Suprapubic skin (tissue), 4 donors: ENCODE measurements around the gene DPP10. TPM values are rescaled to one million over a fixed set of nuclear protein-coding genes. Genes with fewer than 3 reads are reported as not detected.

Experiments used
- DNase-seq, 2 donors: peaks; one replicate each; pipeline ENCODE4 v3.0.0-alpha.2; 2019; ENCODE audit warnings: low spot score in 2 of 2
- H3K27ac ChIP-seq: fragments of 200-600 bp; sonication (generic); one replicate; pipeline ENCODE4 v1.5.1; 2019
- H3K27me3 ChIP-seq: fragments of 200-600 bp; sonication (generic); one replicate; pipeline ENCODE4 v1.5.1; 2019
- H3K36me3 ChIP-seq: fragments of 200-600 bp; sonication (generic); one replicate; pipeline ENCODE4 v1.5.1; 2019
- H3K4me1 ChIP-seq: fragments of 200-600 bp; sonication (generic); one replicate; pipeline ENCODE4 v1.5.1; 2019
- H3K4me3 ChIP-seq: fragments of 200-600 bp; sonication (generic); one replicate; pipeline ENCODE4 v1.5.1; 2019; ENCODE audit warnings: mild to moderate bottlenecking
- H3K9me3 ChIP-seq: fragments of 200-600 bp; sonication (generic); one replicate; pipeline ENCODE4 v1.5.1; 2019
- CTCF ChIP-seq, 2 donors: fragments of 200-600 bp in 1 of 2; fragments of 450-650 bp in 1 of 2; sonication (generic) in 1 of 2; IDR thresholded peaks; one replicate each; pipeline ENCODE4 v1.5.1; 2016 to 2019; ENCODE audit warnings: antibody characterized with exemption in 2 of 2, mild to moderate bottlenecking in 1 of 2, moderate library complexity in 1 of 2
- EP300 ChIP-seq: sonication (generic); formaldehyde crosslinking; IDR thresholded peaks from one replicate; pipeline ENCODE4 v1.6.1; 2017; ENCODE audit warnings: antibody characterized with exemption
- POLR2A ChIP-seq, 2 donors: fragments of 450-650 bp; IDR thresholded peaks; one replicate each; pipeline ENCODE4 v1.6.1; 2017; ENCODE audit warnings: antibody characterized with exemption in 2 of 2, mild to moderate bottlenecking in 2 of 2, moderate library complexity in 2 of 2
- POLR2AphosphoS5 ChIP-seq, 3 donors: sonication (generic); formaldehyde crosslinking; IDR thresholded peaks; one replicate each; pipeline ENCODE4 v1.6.1; 2017; ENCODE audit warnings: antibody characterized with exemption in 3 of 3
- WGBS: methylation state at CpG from one replicate; pipeline ENCODE4 v1.1.5; 2018; 5-methylcytosine and 5-hydroxymethylcytosine counted together
- total RNA-seq, 4 donors: library from RNA; depleted of rRNA; stranded (reverse); fragments of >200 nt; gene quantifications; one replicate each; pipeline ENCODE4 v1.1.0, GENCODE V29; 2016

The DPP10 gene
- total RNA-seq, 4 donors from 2014 or later, result 0.68 to 1.4 TPM; not detected in 2

GRCh38 chr2:115443539-115444185, 1001.2 kb downstream of the DPP10 start:
- WGBS, result 67% methylated on average over 1 of the region's 1 CpG
- no peaks in the 10 kb centered on the region for H3K4me1 ChIP-seq
- H3K27ac ChIP-seq, result no peak overlapping the region
- no peak for DNase-seq
- no peak for TF ChIP-seq POLR2A (IDR thresholded peaks at IDR 0.05)
- no peak for TF ChIP-seq EP300
- no peak for TF ChIP-seq POLR2AphosphoS5 (IDR thresholded peaks at IDR 0.05)
- TF ChIP-seq CTCF (IDR thresholded peaks at IDR 0.05), result no peak
- no peaks in the 10 kb centered on the region for H3K36me3 ChIP-seq
- H3K4me3 ChIP-seq, result no peak overlapping the region
- no peaks in the 10 kb centered on the region for H3K27me3 ChIP-seq
- peaks cover 11% of the 10 kb centered on the region for H3K9me3 ChIP-seq

GRCh38 chr2:115460008-115460407, 1017.6 kb downstream of the DPP10 start:
- TF ChIP-seq CTCF (IDR thresholded peaks at IDR 0.05) (no peak), POLR2AphosphoS5 (IDR thresholded peaks at IDR 0.05) (no peak), EP300 (no peak), POLR2A (IDR thresholded peaks at IDR 0.05) (no peak)
- peaks cover 3% of the 10 kb centered on the region for H3K9me3 ChIP-seq
- WGBS, result 71% methylated on average over 2 of the region's 2 CpGs

GRCh38 chr2:115480741-115481140, 1038.3 kb downstream of the DPP10 start:
- no peak overlapping the region for H3K27ac ChIP-seq
- H3K27me3 ChIP-seq, result no peaks in the 10 kb centered on the region
- TF ChIP-seq POLR2AphosphoS5 (IDR thresholded peaks at IDR 0.05) (no peak), EP300 (no peak), POLR2A (IDR thresholded peaks at IDR 0.05) (no peak), CTCF (IDR thresholded peaks at IDR 0.05) (no peak)
- no peaks in the 10 kb centered on the region for H3K9me3 ChIP-seq
- no peaks in the 10 kb centered on the region for H3K4me1 ChIP-seq
- H3K36me3 ChIP-seq, result no peaks in the 10 kb centered on the region
- DNase-seq, result no peak
- WGBS, result 35% methylated on average over 1 of the region's 1 CpG
- H3K4me3 ChIP-seq, result no peak overlapping the region

More at GRCh38 chr2:115460008-115460407, 1017.6 kb downstream of the DPP10 start:
- Histone ChIP-seq H3K27ac (no peak overlapping the region), H3K4me1 (no peaks in the 10 kb centered on the region), H3K27me3 (no peaks in the 10 kb centered on the region), H3K4me3 (no peak overlapping the region), H3K36me3 (no peaks in the 10 kb centered on the region)
- DNase-seq, result no peak

- no peaks in the 10 kb centered on the region for H3K9me3 ChIP-seq
- 78% methylated on average over 2 of the region's 2 CpGs for WGBS
- no peaks in the 10 kb centered on the region for H3K27me3 ChIP-seq
- no peak for DNase-seq
- no peaks in the 10 kb centered on the region for H3K4me1 ChIP-seq
- TF ChIP-seq CTCF (IDR thresholded peaks at IDR 0.05) (no peak), POLR2AphosphoS5 (IDR thresholded peaks at IDR 0.05) (no peak), EP300 (no peak), POLR2A (IDR thresholded peaks at IDR 0.05) (no peak)
- no peaks in the 10 kb centered on the region for H3K36me3 ChIP-seq
- H3K27ac ChIP-seq, result no peak overlapping the region
- H3K4me3 ChIP-seq, result no peak overlapping the region
Observed at GRCh38 chr2:115481842-115482241, 1039.4 kb downstream of the DPP10 start.

GRCh38 chr2:115483666-115484065, 1041.2 kb downstream of the DPP10 start:
- WGBS, result 22% methylated on average over 4 of the region's 4 CpGs
- no peaks in the 10 kb centered on the region for H3K27me3 ChIP-seq
- H3K4me1 ChIP-seq, result no peaks in the 10 kb centered on the region
- no peaks in the 10 kb centered on the region for H3K9me3 ChIP-seq
- H3K36me3 ChIP-seq, result no peaks in the 10 kb centered on the region
- no peak for DNase-seq
- no peak overlapping the region for H3K4me3 ChIP-seq
- TF ChIP-seq POLR2A (IDR thresholded peaks at IDR 0.05) (no peak), EP300 (no peak), CTCF (IDR thresholded peaks at IDR 0.05) (no peak), POLR2AphosphoS5 (IDR thresholded peaks at IDR 0.05) (no peak)
- no peak overlapping the region for H3K27ac ChIP-seq
